GM10266 (cell line): ENCODE data around the gene REX1BD.
"Not testable (repeated sequence)": the region's sequence is repeated elsewhere in the genome, so short reads cannot be mapped to it uniquely, and the experiment has no call there.

Experiments used
- DNase-seq: peaks from one replicate; pipeline ENCODE4 v3.0.0; 2012; ENCODE audit errors: extremely low spot score
- CTCF ChIP-seq: IDR thresholded peaks from 2 replicates; pipeline ENCODE4 v1.5.1; 2012; ENCODE audit warnings: mild to moderate bottlenecking, low read depth; ENCODE audit not compliant: control insufficient read depth, insufficient read depth; ENCODE audit errors: missing control alignments

REX1BD gene

DNA sequence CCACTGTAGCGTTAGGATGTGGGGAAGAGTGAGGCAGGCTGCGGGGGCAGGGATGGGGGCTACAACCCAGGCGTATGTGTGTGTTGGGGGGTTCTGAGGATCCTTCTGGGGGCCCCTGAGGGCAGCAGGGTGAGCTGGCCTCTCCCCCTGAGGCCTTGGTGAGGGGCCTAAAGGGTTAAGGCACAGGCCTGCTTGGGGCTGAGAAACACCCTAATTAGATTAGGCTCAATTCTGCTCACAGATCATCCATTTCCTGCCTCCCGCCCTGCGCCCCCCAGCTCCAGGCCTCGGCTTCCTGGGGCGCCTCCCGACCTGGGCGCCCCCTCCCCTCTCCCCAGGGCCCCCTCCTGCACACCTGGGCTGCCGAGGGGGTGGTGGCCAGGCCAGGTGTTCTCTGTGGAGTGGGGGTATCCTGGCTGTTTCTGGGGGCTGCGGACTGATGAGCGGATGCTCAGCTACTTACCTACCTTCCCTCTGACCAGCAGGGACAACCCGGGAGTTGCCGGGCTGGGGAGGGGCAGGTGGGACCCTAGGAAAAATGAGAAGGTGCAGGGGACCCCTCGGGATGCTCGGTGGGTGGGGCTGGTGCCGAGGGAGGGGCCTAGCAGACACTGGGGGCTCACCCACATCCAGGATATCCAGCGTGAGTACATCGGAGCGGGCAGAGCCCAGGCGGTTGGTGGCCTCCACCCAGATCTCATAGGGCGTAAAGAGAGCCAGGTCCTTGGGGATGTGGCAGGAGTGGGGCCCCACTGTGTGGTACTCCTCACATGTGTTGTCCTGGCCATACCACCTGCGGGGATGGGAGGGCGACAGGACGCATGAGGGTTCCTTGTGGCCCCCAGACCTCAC is 9.4 kb downstream of the REX1BD start:
- no peak for TF ChIP-seq CTCF
- DNase-seq = no peak

DNA sequence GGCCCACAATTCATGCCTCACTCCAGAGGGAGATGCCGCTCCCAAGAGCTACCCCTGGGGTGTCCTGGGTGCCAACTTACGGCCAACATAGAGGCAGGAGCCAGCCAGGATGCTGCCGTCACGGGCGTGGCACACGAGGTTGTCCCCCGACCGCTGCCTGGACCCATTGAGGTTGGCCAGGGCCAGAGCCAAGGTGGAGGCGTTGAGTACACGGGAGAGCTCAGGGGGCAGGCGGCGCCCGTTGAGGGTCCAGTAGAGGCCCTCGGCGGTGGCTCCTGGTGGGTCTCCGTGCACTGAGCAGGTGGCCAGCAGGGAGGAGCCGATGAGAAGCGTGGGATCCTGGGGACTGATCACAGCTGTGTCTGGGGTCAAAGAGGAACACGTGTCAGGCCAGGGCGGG is 10.9 kb downstream of the REX1BD start:
- DNase-seq = no peak
- TF ChIP-seq CTCF = no peak

- not testable (repeated sequence) for DNase-seq
Measured at GRCh38 chr19:18600692-18601397, 12.2 kb downstream of the REX1BD start.

DNA sequence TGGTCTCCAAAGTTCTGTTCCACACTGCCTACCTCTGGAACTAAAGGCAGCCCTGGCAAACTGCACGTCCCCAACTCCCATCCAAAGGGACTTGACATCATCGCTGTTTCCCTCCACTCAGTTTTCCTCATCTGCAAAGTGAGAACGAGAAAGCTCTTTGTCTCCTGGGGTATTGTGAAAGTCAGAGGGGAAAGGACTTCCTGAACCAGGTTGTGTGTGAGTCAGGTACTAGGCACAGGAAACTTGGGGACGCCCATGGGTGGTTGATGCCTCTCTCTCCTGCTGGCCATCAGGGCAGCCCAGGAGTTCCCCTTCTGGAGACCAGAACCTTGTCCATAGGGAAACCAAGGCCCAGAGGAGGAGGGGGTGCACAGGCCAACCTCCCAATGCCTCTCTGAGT is 13.3 kb downstream of the REX1BD start:
- no peak for TF ChIP-seq CTCF
- DNase-seq = no peak

DNA sequence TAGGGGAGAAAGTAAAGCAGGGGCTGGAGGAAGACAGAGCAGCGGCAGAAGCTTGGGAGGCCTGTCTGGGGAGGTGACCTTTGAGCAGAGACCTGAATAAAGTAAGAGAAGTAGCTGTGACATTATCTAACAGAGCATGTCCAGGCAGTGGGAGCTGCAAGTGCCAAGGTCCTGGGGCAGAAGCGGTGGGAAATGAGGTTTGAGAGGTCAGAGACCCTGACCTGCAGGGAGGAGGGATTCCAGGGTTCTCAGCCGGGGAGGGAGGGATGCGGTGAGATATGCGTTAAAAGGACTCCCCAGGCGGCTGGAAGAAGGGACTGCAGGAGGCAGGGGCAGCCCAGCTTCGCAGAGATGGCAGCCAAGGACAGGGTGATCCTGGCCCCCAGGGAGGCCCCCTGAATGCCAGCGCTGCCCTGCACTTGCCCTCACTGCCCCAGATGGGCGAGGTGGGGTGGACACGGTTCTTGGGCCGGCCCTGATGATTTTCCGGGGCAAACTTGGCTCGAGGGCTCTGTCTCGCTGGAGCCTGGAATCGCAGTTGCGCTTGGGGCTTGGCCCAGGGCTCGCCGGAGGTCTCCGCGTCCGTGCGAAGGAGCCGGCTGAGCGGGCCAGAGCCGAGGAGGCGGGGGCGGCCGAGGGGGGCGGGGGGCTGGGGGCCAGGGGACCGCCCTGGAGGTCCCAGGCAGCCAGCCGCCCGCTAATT is 14.8 kb downstream of the REX1BD start:
- TF ChIP-seq CTCF = no peak

GRCh38 chr19:18603958-18604819 is 15.6 kb downstream of the REX1BD start:
- no peak for TF ChIP-seq CTCF

More for the DNA sequence above, 14.8 kb downstream of the REX1BD start:
- peak; percentile 50 for DNase-seq

DNA sequence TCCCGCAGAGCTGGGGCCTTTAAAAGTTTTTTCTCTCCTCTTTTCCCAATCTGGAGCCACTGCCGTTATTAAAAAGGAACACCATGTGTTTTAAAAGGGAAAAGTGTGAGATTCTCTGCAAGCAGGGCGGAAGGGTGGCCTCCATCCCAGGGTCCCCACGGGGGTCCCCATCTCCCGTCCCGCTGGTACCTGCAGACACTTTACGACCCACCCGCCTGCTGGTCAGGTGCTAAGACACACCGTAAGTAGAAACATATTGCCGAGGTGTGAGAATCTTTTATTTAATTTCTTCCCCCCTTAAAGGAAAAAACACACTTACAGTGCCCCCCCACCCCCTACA is 16.2 kb downstream of the REX1BD start:
- TF ChIP-seq CTCF = no peak

More at GRCh38 chr19:18603958-18604819, 15.6 kb downstream of the REX1BD start:
- no peak for DNase-seq

More for the DNA sequence above, 16.2 kb downstream of the REX1BD start:
- DNase-seq = no peak
